AG09319 (cell line): Measurements from ENCODE around the gene SPRR1A.

ENCODE experiments used
- DNase-seq: peaks from one replicate; pipeline ENCODE4 v3.0.0-alpha.2; 2010; ENCODE audit warnings: low read depth; ENCODE audit errors: extremely low read depth
- TF ChIP-seq, protein P1 (sequence below): IDR thresholded peaks from 2 replicates; pipeline ENCODE4 v1.5.1; 2011; ENCODE audit warnings: low read depth, mild to moderate bottlenecking, inconsistent platforms, low read length, moderate library complexity

SPRR1A gene

DNA sequence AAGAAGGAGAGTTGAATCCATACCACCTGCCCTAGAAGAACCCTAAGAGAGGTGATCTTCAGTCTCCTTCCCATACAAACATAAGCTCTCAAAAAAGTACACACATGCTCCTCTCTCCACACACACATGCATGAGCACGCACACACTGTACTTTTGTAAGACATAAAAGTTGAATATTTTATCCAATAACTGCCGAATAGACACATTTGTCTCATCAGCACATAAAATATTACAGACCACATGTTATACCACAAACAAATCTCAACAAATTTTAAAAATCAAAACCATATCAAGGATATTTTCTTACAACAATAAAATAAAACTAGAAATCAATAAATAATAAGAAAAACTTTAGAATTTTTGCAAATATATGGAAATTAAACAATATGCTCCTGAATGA lies 2.7 kb downstream of the SPRR1A start:
- TF ChIP-seq, protein P1, sequence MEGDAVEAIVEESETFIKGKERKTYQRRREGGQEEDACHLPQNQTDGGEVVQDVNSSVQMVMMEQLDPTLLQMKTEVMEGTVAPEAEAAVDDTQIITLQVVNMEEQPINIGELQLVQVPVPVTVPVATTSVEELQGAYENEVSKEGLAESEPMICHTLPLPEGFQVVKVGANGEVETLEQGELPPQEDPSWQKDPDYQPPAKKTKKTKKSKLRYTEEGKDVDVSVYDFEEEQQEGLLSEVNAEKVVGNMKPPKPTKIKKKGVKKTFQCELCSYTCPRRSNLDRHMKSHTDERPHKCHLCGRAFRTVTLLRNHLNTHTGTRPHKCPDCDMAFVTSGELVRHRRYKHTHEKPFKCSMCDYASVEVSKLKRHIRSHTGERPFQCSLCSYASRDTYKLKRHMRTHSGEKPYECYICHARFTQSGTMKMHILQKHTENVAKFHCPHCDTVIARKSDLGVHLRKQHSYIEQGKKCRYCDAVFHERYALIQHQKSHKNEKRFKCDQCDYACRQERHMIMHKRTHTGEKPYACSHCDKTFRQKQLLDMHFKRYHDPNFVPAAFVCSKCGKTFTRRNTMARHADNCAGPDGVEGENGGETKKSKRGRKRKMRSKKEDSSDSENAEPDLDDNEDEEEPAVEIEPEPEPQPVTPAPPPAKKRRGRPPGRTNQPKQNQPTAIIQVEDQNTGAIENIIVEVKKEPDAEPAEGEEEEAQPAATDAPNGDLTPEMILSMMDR: no peak
- no peak for DNase-seq

DNA sequence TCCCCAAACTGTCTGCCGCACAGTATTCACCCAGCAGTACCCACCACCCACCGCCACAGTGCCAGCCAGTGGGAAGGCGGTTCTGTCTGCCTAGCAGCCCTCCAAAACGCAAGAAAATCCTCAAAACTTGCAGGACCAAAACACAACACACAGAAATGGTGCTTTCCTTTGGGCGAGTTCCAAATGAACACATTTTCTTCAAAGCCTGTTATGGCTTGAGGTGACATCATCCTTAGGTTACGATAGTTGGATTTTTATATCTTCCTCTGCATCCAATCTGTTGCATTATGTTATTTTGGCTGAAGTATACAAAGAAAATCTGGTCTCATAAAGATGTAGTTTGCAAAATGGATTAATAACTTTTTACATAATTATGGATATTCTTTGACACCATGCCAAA lies 9.3 kb downstream of the SPRR1A start:
- no peak for DNase-seq
- TF ChIP-seq, protein P1: no peak

DNA sequence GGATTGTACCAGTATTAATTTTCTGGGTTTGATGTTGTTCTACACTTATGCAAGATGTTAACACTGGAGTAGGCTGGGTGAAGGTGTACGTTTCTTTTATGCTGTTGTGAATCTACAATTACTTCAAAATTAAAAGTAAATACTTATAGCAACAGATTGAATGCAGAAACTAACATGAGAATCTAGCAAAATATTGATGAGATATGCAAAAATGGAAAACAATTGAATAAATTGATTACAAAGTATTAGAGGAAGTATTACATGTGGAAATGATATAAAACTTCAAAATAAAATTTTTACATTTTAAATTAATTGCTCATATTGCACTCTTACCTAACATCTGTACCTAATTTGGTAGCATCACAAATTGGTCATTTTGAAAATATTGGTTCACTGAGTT lies 12.0 kb downstream of the SPRR1A start:
- TF ChIP-seq, protein P1: no peak
- no peak for DNase-seq

DNA sequence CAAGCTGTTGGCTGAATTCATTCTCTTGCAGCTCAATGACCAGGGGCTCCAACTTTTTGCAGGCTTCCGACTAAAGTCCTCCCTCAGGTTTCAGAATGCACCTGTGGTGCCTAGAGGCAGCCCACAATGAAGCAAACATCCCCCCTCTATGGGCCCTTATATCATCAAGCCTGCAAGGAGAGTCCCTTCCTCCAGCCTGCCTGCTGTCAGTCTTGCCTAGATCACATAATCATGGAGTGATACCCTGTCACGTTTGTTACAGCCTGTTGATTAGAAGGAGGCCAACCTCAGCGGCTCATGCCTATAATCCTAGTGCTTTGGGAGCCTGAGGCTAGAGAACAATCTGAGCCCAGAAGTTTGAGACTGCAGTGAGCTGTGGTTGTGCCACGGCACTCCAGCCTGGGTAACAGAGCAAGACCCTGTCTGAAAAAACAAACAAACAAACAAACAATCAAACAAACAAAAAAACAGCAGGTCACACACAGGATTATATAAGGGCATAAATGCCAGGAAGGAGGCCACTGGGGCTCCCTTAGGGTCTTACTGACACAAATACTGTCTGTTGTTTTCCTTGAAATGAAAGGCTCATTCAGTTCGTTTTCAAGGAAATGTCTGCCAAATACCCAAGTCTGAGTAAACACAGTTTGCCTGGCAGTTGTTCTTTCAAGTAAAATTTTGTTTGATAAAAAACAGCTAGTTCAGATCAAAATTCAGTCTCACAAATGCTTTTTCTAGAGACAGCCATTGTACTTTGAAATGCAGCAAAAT lies 12.9 kb downstream of the SPRR1A start:
- DNase-seq: no peak

DNA sequence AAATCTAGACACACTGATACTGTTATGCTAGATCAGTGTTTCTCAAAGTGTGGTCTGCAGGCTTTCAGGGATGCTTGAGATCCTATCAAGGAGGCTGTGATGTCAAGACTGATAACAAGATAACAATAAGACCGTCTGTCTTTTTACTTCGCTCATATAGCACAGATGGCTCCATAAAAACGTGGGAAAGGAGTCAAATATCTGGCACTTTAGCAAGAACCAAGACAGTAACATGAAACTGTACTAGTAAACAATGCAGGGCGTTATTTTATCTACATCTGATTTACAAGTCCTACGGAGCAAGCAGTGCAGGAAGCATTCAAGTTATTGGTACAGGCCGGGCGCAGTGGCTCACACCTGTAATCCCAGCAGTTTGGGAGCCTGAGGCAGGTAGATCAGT lies 14.0 kb downstream of the SPRR1A start:
- DNase-seq: no peak
- TF ChIP-seq, protein P1: no peak

More for the DNA sequence above, 12.9 kb downstream of the SPRR1A start:
- TF ChIP-seq, protein P1: no peak

DNA sequence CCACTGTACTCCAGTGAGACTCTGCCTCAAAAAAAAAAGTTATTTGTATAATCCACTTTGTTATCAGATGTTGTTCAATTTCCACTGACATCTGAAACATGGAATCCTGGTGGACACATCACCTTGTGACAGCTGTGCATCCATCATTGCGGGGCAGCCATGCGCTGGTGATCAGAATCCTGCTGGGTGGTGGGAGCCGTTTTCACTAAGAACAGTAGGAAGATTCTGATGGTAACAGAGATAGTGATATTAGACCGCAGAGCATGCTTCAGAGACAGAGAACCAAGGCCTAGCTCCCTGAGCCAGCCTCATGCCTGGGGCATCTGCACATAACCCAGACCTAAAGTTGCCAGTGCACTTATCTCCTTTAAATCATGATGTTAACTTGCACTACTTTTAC lies 14.6 kb downstream of the SPRR1A start:
- no peak for DNase-seq

DNA sequence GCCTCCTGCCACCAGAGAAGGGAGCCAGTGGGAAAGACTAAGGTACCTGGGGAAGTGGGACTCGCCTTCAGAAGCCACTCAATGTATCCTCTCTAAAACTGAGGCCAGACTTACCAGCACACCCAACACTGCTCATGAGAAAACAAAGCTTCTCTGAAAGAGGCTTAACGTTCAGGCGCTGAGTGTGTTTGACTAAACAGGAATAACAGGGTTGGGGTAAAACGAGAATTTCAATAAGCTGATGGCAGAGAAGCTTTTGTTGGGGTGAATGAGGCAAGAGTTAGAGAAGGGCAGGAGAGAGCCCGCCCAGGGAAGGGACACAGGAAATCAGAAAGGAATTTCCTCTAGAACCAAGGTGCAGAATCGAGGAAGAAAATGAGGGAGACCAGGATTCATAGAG lies 15.9 kb downstream of the SPRR1A start:
- TF ChIP-seq, protein P1: no peak
- DNase-seq: no peak

More for the DNA sequence above, 14.6 kb downstream of the SPRR1A start:
- TF ChIP-seq, protein P1: no peak
